Neuronal stem cell (in vitro differentiated cells): Measurements from ENCODE around the gene MACF1.
"Not testable (repeated sequence)": the region's sequence is repeated elsewhere in the genome, so short reads cannot be mapped to it uniquely, and the experiment has no call there.

Source experiments
- DNase-seq: peaks from one replicate; pipeline ENCODE4 v3.0.0-alpha.2; 2013; ENCODE audit warnings: low spot score
- H2AFZ ChIP-seq: one replicate; pipeline ENCODE4 v1.6.1; 2013; ENCODE audit warnings: mild to moderate bottlenecking, low read length, inconsistent platforms
- H2AK5ac ChIP-seq: 2 replicates; pipeline ENCODE4 v1.6.1; 2013; ENCODE audit warnings: low read depth, mild to moderate bottlenecking, inconsistent platforms, low read length, moderate library complexity, mixed read lengths
- H2BK120ac ChIP-seq: 2 replicates; pipeline ENCODE4 v1.6.1; 2013; ENCODE audit warnings: low read depth, mild to moderate bottlenecking, inconsistent platforms, low read length, moderate library complexity, mixed read lengths
- H2BK12ac ChIP-seq: one replicate; pipeline ENCODE4 v1.6.1; 2013; ENCODE audit warnings: low read length, inconsistent platforms
- H2BK15ac ChIP-seq: 2 replicates; pipeline ENCODE4 v1.6.1; 2013; ENCODE audit warnings: mild to moderate bottlenecking, low read length, inconsistent platforms, mixed read lengths
- H2BK5ac ChIP-seq: one replicate; pipeline ENCODE4 v1.6.1; 2013; ENCODE audit warnings: inconsistent platforms, mild to moderate bottlenecking, low read length, moderate library complexity
- H3K14ac ChIP-seq: one replicate; pipeline ENCODE4 v1.6.1; 2013; ENCODE audit warnings: low read length, inconsistent platforms
- H3K18ac ChIP-seq: 2 replicates; pipeline ENCODE4 v1.6.1; 2013; ENCODE audit warnings: low read length, inconsistent platforms
- H3K23ac ChIP-seq: 2 replicates; pipeline ENCODE4 v1.6.1; 2013; ENCODE audit warnings: low read depth, mild to moderate bottlenecking, mixed read lengths, low read length, inconsistent platforms; ENCODE audit not compliant: poor library complexity
- H3K27ac ChIP-seq: replicated peaks from 3 replicates; pipeline ENCODE4 v1.5.1; 2013; ENCODE audit warnings: low read length, inconsistent platforms
- H3K27me3 ChIP-seq, 3 experiments: 2 replicates each; pipeline ENCODE4 v1.6.1; 2013; ENCODE audit warnings: low read length in 3 of 3, mild to moderate bottlenecking in 2 of 3, inconsistent platforms in 1 of 3, low read depth in 1 of 3, mixed read lengths in 1 of 3, moderate library complexity in 1 of 3; ENCODE audit not compliant: control insufficient read depth in 3 of 3, insufficient read depth in 3 of 3
- H3K36me3 ChIP-seq, 2 donors: replicated peaks in 1 of 2; 2 replicates each; pipeline ENCODE4 v1.6.1; 2013; ENCODE audit warnings: low read length in 2 of 2; ENCODE audit not compliant: control insufficient read depth in 2 of 2, insufficient read depth in 2 of 2
- H3K4ac ChIP-seq: 2 replicates; pipeline ENCODE4 v1.6.1; 2013; ENCODE audit warnings: inconsistent platforms, mild to moderate bottlenecking, low read length, moderate library complexity
- H3K4me1 ChIP-seq, 2 donors: 1 replicate in 1 of 2; 2 replicates in 1 of 2; pipeline ENCODE4 v1.6.1; 2013; ENCODE audit warnings: low read length in 2 of 2, low read depth in 1 of 2; ENCODE audit not compliant: control insufficient read depth in 2 of 2, insufficient read depth in 1 of 2
- H3K4me2 ChIP-seq: one replicate; pipeline ENCODE4 v1.6.1; 2013; ENCODE audit warnings: mild to moderate bottlenecking, low read length, inconsistent platforms; ENCODE audit not compliant: insufficient read depth, poor library complexity, severe bottlenecking
- H3K4me3 ChIP-seq, 2 donors: 2 replicates each; pipeline ENCODE4 v1.5.1; 2013; ENCODE audit warnings: low read length in 2 of 2, mild to moderate bottlenecking in 2 of 2, inconsistent platforms in 1 of 2, moderate library complexity in 1 of 2
- H3K79me1 ChIP-seq: one replicate; pipeline ENCODE4 v1.6.1; 2013; ENCODE audit warnings: low read depth, mild to moderate bottlenecking, inconsistent platforms, low read length, moderate library complexity
- H3K9ac ChIP-seq: one replicate; pipeline ENCODE4 v1.6.1; 2013; ENCODE audit warnings: mild to moderate bottlenecking, low read depth, low read length, inconsistent platforms; ENCODE audit not compliant: poor library complexity
- H3K9me3 ChIP-seq, 2 donors: replicated peaks in 1 of 2; 2 replicates each; pipeline versions ENCODE3 to v1.6.1; 2013; ENCODE audit warnings: low read length in 2 of 2, mild to moderate bottlenecking in 2 of 2, inconsistent platforms in 1 of 2, low read depth in 1 of 2, mixed read lengths in 1 of 2, moderate library complexity in 1 of 2; ENCODE audit not compliant: control insufficient read depth in 2 of 2, insufficient read depth in 1 of 2
- H4K8ac ChIP-seq: one replicate; pipeline ENCODE4 v1.6.1; 2013; ENCODE audit warnings: low read depth, mild to moderate bottlenecking, inconsistent platforms, low read length, moderate library complexity
- H4K91ac ChIP-seq: one replicate; pipeline ENCODE4 v1.6.1; 2013; ENCODE audit warnings: low read length, low read depth, mild to moderate bottlenecking, inconsistent platforms; ENCODE audit not compliant: poor library complexity
- WGBS, 2 donors: extraction: QIAGEN DNeasy Blood & Tissue Kit; methylation state at CpG; one replicate each; pipeline ENCODE4 v1.1.7; 2013; ENCODE audit warnings: missing lambda C conversion rate in 2 of 2, mixed read lengths in 1 of 2; ENCODE audit not compliant: insufficient read length in 2 of 2, insufficient replicate concordance in 1 of 2; ENCODE audit errors: extremely low coverage in 2 of 2; 5-methylcytosine and 5-hydroxymethylcytosine counted together

The MACF1 gene

DNA sequence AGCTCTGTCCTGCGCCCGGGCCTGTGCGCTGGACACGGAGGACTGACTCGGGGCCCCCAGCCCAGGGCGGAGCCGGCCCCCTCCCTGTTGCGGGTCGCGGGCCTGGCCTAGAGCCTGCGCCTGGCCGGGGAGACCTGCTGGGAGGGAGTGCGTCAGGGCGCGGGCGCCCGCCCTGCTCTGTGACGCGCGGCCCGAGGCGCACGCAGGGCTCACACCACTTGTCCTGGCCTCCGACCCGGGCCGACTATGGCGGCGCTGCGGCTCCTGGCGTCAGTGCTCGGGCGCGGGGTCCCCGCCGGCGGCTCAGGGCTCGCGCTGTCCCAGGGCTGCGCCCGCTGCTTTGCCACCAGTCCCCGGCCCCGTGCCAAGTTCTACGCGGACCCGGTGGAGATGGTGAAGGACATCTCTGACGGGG lies 310.2 kb downstream of the MACF1 start:
- H3K79me1 ChIP-seq, H2BK12ac ChIP-seq, H2BK5ac ChIP-seq, H3K18ac ChIP-seq, H3K23ac ChIP-seq, H4K91ac ChIP-seq, H3K36me3 ChIP-seq, H3K4me1 ChIP-seq, H4K8ac ChIP-seq, H3K9ac ChIP-seq, DNase-seq, H2BK15ac ChIP-seq, H3K9me3 ChIP-seq, H2AK5ac ChIP-seq, H3K14ac ChIP-seq, H3K27me3 ChIP-seq, H3K4ac ChIP-seq, H3K27ac ChIP-seq, H2BK120ac ChIP-seq: not testable (repeated sequence)
- Histone ChIP-seq H2AFZ (peak overlapping the region; percentile 78), H3K4me3 (peak overlapping the region; percentile 9 to 16), H3K4me2 (peak overlapping the region; percentile 33)
- no CpG with 5 or more reads among the region's 46 CpGs for WGBS, 2 donors

DNA sequence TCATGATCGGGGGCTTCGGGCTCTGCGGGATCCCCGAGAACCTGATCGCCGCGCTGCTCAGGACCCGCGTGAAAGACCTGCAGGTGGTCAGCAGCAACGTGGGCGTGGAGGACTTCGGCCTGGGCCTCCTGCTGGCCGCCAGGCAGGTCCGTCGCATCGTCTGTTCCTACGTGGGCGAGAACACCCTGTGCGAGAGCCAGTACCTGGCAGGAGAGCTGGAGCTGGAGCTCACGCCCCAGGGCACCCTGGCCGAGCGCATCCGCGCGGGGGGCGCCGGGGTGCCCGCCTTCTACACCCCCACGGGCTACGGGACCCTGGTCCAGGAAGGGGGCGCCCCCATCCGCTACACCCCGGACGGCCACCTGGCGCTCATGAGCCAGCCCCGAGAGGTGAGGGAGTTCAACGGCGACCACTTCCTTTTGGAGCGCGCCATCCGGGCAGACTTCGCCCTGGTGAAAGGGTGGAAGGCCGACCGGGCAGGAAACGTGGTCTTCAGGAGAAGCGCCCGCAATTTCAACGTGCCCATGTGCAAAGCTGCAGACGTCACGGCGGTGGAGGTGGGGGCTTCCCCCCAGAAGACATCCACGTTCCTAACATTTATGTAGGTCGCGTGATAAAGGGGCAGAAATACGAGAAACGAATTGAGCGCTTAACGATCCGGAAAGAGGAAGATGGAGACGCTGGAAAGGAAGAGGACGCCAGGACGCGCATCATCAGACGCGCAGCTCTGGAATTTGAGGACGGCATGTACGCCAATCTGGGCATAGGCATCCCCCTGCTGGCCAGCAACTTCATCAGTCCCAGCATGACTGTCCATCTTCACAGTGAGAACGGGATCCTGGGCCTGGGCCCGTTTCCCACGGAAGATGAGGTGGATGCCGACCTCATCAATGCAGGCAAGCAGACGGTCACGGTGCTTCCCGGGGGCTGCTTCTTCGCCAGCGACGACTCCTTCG lies 310.9 kb downstream of the MACF1 start:
- not testable (repeated sequence) for H3K4me1 ChIP-seq, H3K23ac ChIP-seq, H2AK5ac ChIP-seq, H4K8ac ChIP-seq, H2BK12ac ChIP-seq, H3K18ac ChIP-seq, H3K14ac ChIP-seq, H3K27me3 ChIP-seq, H3K27ac ChIP-seq, H3K4ac ChIP-seq, H2BK5ac ChIP-seq, DNase-seq, H3K9ac ChIP-seq, H2BK15ac ChIP-seq, H3K9me3 ChIP-seq, H3K4me3 ChIP-seq, H2BK120ac ChIP-seq, H4K91ac ChIP-seq, H3K79me1 ChIP-seq, H3K36me3 ChIP-seq
- WGBS, 2 donors: no CpG with 5 or more reads among the region's 78 CpGs
- H3K4me2 ChIP-seq: peak overlapping the region; percentile 43
- H2AFZ ChIP-seq: peak overlapping the region; percentile 78

DNA sequence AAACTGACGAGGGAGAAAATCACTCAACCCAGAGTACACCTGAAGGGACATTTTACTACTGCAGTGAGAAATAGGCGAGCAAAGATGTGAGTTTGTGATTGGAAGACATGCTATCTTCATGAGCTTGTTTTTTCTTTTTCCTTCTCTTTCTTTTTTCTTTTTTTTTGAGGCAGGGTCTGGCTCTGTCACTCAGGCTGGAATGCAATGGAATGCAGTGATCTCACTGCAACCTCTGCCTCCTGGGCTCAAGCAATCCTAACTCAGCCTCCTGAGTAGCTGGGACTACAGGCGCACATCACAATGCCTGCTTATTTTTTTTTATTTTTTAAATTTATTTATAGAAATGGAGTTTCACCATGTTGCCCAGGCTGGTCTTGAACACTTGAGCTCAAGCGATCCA lies 312.3 kb downstream of the MACF1 start:
- H4K8ac ChIP-seq, H3K79me1 ChIP-seq, H3K9ac ChIP-seq, H3K4me2 ChIP-seq, H3K36me3 ChIP-seq, H3K18ac ChIP-seq, H2BK12ac ChIP-seq, H3K27me3 ChIP-seq, H3K4me1 ChIP-seq, H2AK5ac ChIP-seq, H3K9me3 ChIP-seq, H3K4ac ChIP-seq, H2AFZ ChIP-seq, DNase-seq, H2BK120ac ChIP-seq, H3K23ac ChIP-seq, H3K27ac ChIP-seq, H3K14ac ChIP-seq, H2BK15ac ChIP-seq, H3K4me3 ChIP-seq, H4K91ac ChIP-seq, H2BK5ac ChIP-seq: not testable (repeated sequence)
- no CpG with 5 or more reads among the region's 4 CpGs for WGBS, 2 donors

DNA sequence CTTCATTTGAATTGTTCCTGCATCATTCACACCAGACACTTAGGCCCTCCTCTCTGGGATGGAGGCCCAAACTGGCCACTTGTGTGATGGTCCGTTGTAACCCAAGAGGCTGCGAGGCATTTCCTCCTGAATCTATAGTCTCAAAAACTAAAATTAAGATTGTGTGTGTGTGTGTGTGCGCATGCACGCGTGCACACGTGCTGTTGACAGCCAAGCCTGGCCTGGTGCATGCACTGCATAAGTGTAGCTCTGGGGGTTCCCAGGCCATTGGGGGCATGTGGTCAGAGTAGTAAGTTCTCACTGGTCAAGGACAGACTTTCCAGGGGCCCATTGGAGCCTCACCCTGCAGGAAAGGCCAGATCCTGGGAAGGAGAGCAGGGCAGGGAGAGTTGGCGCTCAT lies 313.4 kb downstream of the MACF1 start:
- H3K36me3 ChIP-seq, H3K9ac ChIP-seq, H4K8ac ChIP-seq, H3K27ac ChIP-seq, H3K4me1 ChIP-seq, H2BK15ac ChIP-seq, H3K23ac ChIP-seq, H3K79me1 ChIP-seq, H3K27me3 ChIP-seq, H3K4me2 ChIP-seq, H3K4ac ChIP-seq, DNase-seq, H2BK120ac ChIP-seq, H2BK12ac ChIP-seq, H3K18ac ChIP-seq, H2AK5ac ChIP-seq, H3K9me3 ChIP-seq, H3K14ac ChIP-seq, H2AFZ ChIP-seq, H4K91ac ChIP-seq, H3K4me3 ChIP-seq, H2BK5ac ChIP-seq: not testable (repeated sequence)
- no CpG with 5 or more reads among the region's 7 CpGs for WGBS, 2 donors
